ENCODE measurements around the gene ACTA2. TPM values are rescaled to one million over a fixed set of nuclear protein-coding genes. Genes with fewer than 3 reads are reported as not detected.
"Not testable (repeated sequence)": the region's sequence is repeated elsewhere in the genome, so short reads cannot be mapped to it uniquely, and the experiment has no call there.

The ACTA2 gene
- total RNA-seq, 1 donor from 2014 or later, result 162 TPM

- DNase-seq (ENCODE audit: low spot score), result no peak
- intact Hi-C loops (cut with DNase I), result no loop called here
Observed at GRCh38 chr10:88958721-88959120, 6.1 kb upstream of the ACTA2 start.

GRCh38 chr10:88957381-88957780 lies 4.8 kb upstream of the ACTA2 start:
- DNase-seq (ENCODE audit: low spot score), result no peak
- intact Hi-C loops (cut with DNase I), result no loop called here

- intact Hi-C loops (cut with DNase I), result no loop called here
- DNase-seq (ENCODE audit: low spot score), result no peak
Observed at GRCh38 chr10:88954458-88955083, 2.0 kb upstream of the ACTA2 start.

GRCh38 chr10:88953662-88954061 lies 1.1 kb upstream of the ACTA2 start:
- intact Hi-C loops (cut with DNase I), result no loop called here
- no peak for DNase-seq (ENCODE audit: low spot score)

DNA sequence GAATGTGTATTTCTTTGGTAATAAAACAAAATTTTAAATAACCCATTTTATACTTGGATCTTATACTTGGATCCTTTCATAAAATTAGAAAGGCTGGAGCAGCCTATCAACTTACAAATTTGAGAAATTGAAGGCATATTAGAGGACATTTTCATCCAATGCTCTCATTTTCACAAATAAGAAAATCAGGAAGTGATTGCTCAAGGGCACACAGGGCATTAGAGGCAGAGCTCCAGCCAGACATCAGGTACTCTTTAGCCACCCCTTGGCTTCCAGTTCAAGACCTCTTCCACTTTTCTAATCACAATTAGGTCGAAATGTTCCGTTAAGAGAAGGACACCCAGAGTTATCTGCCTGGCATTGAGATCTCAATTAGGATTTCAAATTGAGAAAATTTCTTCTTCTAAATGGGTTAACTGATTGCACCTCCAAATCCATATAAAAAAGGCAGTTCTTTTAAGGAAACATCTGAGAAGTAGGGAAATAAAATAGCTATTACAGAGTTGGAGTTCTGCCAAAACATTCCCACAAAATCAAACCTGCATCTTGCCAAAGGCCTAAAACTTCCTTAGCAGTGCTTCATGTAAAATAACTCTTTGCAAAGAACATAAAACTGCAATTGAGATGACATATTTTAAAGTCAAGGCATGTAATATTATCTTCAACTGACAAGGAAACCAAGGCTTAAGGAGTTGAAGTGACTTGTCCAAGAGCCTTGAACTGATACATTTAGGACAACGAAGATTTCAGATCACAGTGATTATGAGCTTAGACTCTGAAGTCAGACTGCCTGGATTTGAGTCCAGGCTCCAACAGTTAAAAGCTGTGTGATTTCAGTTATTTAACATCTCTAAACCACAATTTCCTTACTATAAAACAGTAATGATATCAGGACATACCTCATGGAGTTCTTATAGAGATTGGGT lies 2.4 kb downstream of the ACTA2 start:
- intact Hi-C loops (cut with DNase I), result no loop called here
- DNase-seq (ENCODE audit: low spot score), result no peak

- no peak for DNase-seq (ENCODE audit: low spot score)
- intact Hi-C loops (cut with DNase I), result no loop called here
Observed at GRCh38 chr10:88949051-88949450, 3.5 kb downstream of the ACTA2 start.

GRCh38 chr10:88946965-88947590 lies 5.5 kb downstream of the ACTA2 start:
- DNase-seq (ENCODE audit: low spot score), result no peak
- intact Hi-C loops (cut with DNase I), result no loop called here

DNA sequence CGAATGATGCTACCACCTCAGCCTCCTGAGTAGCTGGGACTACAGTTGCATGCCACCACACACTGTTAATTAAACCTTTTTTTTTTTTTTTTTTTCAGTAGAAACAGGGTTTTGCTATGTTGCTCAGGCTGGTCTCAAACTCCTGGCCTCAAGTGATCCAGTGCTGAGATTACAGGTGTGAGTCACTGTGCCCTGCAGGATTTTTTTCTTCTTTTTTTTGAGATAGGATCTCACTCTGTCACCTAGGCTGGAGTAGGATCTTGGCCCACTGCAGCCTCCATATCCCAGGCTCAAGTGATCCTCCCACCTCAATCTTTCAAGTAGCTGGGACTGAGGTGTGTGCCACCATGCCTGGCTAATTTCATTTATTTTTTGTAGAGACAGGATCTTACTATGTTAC lies 6.4 kb downstream of the ACTA2 start:
- intact Hi-C loops (cut with DNase I), result no loop called here
- DNase-seq (ENCODE audit: low spot score), result no peak

DNA sequence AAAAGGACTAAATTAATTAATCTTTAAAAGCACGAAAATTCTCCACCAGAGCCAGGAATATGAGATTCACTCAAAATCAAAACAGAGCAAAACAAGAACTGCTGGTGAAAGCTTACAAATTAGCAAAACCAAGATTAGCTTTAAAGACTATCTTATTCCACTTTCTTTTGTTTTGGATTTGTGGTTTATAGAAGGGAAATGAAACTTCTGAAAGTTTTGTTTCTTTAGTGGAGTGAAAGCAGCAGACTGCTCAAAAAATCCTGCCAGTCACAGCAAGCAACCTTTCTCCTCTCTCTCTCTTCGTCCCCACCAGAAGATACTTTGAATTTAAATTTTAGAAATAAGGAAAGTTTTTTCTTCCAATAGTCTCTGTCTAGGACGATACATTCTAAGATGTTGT lies 7.8 kb downstream of the ACTA2 start:
- intact Hi-C loops (cut with DNase I), result no loop called here
- DNase-seq (ENCODE audit: low spot score), result no peak

DNA sequence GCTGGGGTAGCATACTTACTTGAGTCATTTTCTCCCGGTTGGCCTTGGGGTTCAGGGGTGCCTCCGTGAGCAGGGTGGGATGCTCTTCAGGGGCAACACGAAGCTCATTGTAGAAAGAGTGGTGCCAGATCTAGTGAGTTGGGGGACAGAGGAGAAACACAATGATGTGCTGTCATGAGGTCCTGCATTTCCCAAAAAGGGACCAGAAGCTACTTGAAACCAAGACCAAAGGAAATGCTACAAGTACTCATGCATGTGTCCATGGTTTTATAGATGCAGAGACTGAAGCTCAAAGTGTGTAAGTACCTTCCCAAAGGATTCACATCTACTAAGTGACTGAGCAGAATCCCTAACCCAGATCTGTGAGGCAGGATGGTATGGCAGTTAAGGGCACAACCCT lies 8.8 kb downstream of the ACTA2 start:
- intact Hi-C loops (cut with DNase I), result no loop called here
- DNase-seq (ENCODE audit: low spot score), result no peak

DNA sequence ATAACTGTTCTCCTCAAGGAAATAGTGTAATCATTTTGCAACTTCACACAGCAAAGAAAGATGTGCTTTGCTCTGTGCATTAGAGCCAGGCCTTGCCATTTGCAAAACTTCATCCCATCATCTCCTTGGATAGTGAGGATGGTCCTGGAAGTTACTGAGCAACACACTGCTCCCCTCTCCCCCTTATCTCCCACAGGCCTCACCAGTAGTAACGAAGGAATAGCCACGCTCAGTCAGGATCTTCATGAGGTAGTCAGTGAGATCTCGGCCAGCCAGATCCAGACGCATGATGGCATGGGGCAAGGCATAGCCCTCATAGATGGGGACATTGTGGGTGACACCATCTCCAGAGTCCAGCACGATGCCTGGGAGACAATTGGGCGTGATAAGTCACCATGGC lies 11.5 kb downstream of the ACTA2 start:
- intact Hi-C loops (cut with DNase I), result no loop called here
- DNase-seq (ENCODE audit: low spot score), result no peak

GRCh38 chr10:88938938-88939337 lies 13.6 kb downstream of the ACTA2 start:
- intact Hi-C loops (cut with DNase I), result loop anchor here (5.0 kb wide), 1 partner anchor 88 kb away; no protein-coding TSS in a partner anchor
- DNase-seq (ENCODE audit: low spot score), result no peak

- intact Hi-C loops (cut with DNase I), result loop anchor here (5.0 kb wide), 1 partner anchor 89 kb away; no protein-coding TSS in a partner anchor
- DNase-seq (ENCODE audit: low spot score), result no peak
Observed at GRCh38 chr10:88938039-88938438, 14.5 kb downstream of the ACTA2 start.

DNA sequence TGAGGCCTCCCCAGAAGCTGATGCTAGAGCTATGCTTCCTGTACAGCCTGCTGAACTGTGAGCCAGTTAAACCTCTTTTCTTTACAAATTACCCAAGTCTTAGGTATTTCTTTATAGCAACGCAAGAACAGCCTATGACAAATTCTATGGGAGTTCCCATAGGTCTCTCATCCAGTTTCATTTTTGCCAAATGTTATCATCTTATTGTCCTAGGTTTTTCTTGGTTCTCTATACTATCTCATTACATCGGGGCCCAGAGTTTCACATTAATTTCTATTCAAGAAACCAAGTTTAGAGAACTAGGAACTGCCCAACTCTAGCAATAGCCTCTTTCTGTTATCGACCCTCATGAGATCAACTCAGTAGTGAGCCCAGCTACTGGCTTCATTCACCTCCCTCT lies 15.9 kb downstream of the ACTA2 start:
- no peak for DNase-seq (ENCODE audit: low spot score)
- intact Hi-C loops (cut with DNase I), result loop anchor here (5.0 kb wide), 1 partner anchor 91 kb away; no protein-coding TSS in a partner anchor

DNA sequence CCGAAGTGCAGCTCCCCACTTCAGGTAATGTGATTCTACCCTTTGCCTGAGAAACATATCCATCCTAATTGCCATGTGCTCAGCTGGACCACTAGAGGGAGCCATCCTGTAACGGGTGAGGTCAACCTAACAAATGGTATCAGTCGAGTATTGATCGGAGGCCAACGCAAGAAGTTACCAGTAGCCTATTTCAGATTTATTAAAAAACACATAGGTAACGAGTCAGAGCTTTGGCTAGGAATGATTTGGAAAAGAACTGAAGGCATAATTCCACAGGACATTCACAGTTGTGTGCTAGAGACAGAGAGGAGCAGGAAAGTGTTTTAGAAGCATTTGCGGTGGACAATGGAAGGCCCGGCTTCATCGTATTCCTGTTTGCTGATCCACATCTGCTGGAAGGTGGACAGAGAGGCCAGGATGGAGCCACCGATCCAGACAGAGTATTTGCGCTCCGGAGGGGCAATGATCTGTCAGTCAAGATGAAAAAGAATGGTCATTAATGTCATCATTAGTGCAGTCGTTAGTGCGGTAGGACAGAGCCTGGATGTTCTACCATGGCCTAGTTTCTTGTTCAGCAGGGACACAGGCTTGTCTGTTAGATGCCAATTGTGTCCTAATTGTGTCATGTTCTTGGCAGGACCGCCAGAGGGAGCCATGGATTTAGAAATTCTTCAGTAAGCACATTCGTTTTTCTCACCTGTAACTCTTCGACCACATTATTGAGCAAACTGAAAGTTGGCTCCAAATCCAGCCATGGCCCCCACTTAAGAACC lies 17.5 kb downstream of the ACTA2 start:
- peak; percentile 80 for DNase-seq (ENCODE audit: low spot score)
- intact Hi-C loops (cut with DNase I), result loop anchor here (2.0 to 5.0 kb wide), 3 partner anchors 52 to 282 kb away; no protein-coding TSS in a partner anchor

DNA sequence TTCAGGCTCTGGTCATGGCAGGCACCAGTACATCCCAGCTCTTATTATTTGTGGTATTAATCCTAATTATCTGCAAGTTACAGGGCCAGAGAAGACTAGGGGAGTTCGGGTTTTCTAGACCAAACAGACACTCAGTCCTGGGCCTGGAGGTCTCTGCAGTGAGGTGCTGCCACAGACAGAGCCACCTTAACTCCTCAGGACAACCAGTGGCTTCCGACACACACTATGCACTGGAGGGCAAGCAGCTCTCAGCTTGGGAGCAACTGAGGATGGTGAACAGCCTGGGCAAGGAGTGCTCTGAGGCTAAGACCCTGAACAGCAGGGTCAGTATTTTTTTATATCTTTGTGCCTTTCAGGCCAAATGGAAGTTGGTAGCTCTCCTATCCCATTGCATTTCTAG lies 19.0 kb downstream of the ACTA2 start:
- DNase-seq (ENCODE audit: low spot score), result no peak

DNA sequence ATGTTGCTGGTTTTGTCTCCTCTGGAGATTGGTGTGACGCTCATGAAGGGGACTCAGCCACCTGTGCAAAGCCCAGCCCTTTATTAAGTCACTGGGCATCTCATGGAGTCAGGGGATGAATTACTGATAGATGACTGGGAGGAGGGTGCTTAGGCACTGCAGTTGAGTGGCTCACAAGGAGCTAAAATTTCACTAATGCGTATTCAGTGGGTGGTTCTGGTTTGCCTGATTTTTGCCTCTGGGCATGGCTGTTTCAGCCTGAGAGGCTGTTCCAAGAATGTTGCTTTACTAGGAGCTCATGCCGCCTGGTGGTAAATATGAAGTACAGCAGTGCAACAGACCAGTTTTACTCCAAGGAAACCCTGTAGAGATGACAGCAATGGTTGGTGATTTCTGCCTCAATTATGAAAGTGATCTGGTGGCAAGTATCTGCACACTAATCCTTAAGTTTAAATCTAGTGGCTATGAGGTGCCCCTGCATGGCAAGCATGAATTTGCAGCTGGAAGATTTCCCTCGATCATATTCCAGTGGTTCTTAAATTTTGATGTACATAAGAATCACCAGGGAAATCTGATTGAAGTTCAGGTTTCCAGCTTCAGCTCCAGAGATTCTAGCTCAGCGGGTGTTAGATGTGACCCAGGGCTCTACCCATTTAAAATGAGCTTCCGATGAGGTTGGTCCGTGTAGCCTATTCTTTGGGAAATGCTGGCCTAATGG lies 19.9 kb downstream of the ACTA2 start:
- no peak for DNase-seq (ENCODE audit: low spot score)
- intact Hi-C loops (cut with DNase I), result loop anchor here (1.0 kb wide), 1 partner anchor 97 kb away; no protein-coding TSS in a partner anchor

More for the DNA sequence above, 19.0 kb downstream of the ACTA2 start:
- intact Hi-C loops (cut with DNase I), result no loop called here

- intact Hi-C loops (cut with DNase I), result loop anchor here (1.0 kb wide), 1 partner anchor 97 kb away; no protein-coding TSS in a partner anchor
- DNase-seq (ENCODE audit: low spot score), result not testable (repeated sequence)
Observed at GRCh38 chr10:88932029-88932428, 20.5 kb downstream of the ACTA2 start.

DNA sequence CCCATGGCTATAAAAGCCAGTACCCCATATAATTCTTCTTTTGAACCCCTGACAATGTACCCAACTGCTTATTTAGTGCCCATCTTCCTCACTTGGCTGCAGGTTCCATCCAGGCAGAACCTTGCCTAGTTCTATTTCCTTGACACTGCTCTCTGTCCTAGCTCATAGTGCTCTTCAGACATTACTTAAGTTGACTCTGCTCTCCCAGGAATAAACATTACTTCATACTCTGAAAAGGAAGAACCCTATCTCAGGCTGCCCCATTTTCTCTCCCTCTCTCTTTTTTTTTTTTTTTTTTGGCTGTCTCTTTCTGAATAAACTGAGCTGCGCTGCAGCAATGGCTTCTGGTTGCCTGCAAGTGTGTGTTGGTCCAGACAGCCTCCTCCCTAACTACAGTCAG lies 21.0 kb downstream of the ACTA2 start:
- no peak for DNase-seq (ENCODE audit: low spot score)
- intact Hi-C loops (cut with DNase I), result no loop called here

Data from cardiac septum (tissue), 1 donor.